H9 (cell line): ENCODE results near the gene SMC5. TPM values are rescaled to one million over a fixed set of nuclear protein-coding genes. Genes with fewer than 3 reads are reported as not detected.

Experiments
- DNase-seq: peaks from one replicate; pipeline ENCODE4 v3.0.0-alpha.2; 2017
- H2AFZ ChIP-seq: one replicate; pipeline ENCODE4 v1.6.1; 2013; ENCODE audit warnings: mild to moderate bottlenecking, low read length, control low read depth, moderate library complexity
- H2AK5ac ChIP-seq: 2 replicates; pipeline ENCODE4 v1.6.1; 2013; ENCODE audit warnings: low read length, control low read depth, mixed read lengths; ENCODE audit not compliant: insufficient read length
- H2BK120ac ChIP-seq: one replicate; pipeline ENCODE4 v1.6.1; 2013; ENCODE audit warnings: low read depth, mild to moderate bottlenecking, low read length, control low read depth, inconsistent platforms; ENCODE audit not compliant: poor library complexity, severe bottlenecking
- H2BK12ac ChIP-seq: 2 replicates; pipeline ENCODE4 v1.6.1; 2013; ENCODE audit warnings: low read length, control low read depth, mixed read lengths, low read depth; ENCODE audit not compliant: insufficient read length
- H2BK15ac ChIP-seq: 2 replicates; pipeline ENCODE4 v1.6.1; 2013; ENCODE audit warnings: low read depth, low read length, control low read depth
- H2BK20ac ChIP-seq: one replicate; pipeline ENCODE4 v1.6.1; 2013; ENCODE audit warnings: low read depth, mild to moderate bottlenecking, low read length, control low read depth, inconsistent platforms; ENCODE audit not compliant: poor library complexity, severe bottlenecking
- H2BK5ac ChIP-seq: 2 replicates; pipeline ENCODE4 v1.6.1; 2013; ENCODE audit warnings: low read length, control low read depth, mixed read lengths; ENCODE audit not compliant: insufficient read length
- H3K14ac ChIP-seq: 2 replicates; pipeline ENCODE4 v1.6.1; 2013; ENCODE audit warnings: low read length, control low read depth; ENCODE audit not compliant: insufficient read depth
- H3K18ac ChIP-seq: 2 replicates; pipeline ENCODE4 v1.6.1; 2013; ENCODE audit warnings: low read depth, mild to moderate bottlenecking, mixed read lengths, low read length, control low read depth; ENCODE audit not compliant: insufficient read length
- H3K23ac ChIP-seq: 2 replicates; pipeline ENCODE4 v1.6.1; 2013; ENCODE audit warnings: low read length, control low read depth, mixed read lengths, low read depth; ENCODE audit not compliant: insufficient read length
- H3K23me2 ChIP-seq: 2 replicates; pipeline ENCODE4 v1.6.1; 2013; ENCODE audit warnings: low read depth, mild to moderate bottlenecking, mixed read lengths, low read length, control low read depth; ENCODE audit not compliant: insufficient read length, poor library complexity, severe bottlenecking
- H3K27ac ChIP-seq: 2 replicates; pipeline ENCODE4 v1.5.1; 2013; ENCODE audit warnings: low read length, control low read depth, mixed read lengths, low read depth; ENCODE audit not compliant: insufficient read length
- H3K27me3 ChIP-seq: 2 replicates; pipeline ENCODE4 v1.6.1; 2013; ENCODE audit warnings: low read length, control low read depth, inconsistent platforms; ENCODE audit not compliant: insufficient read depth
- H3K4ac ChIP-seq: 2 replicates; pipeline ENCODE4 v1.6.1; 2013; ENCODE audit warnings: low read depth, mild to moderate bottlenecking, control low read depth, inconsistent platforms, low read length, moderate library complexity
- H3K4me1 ChIP-seq: 2 replicates; pipeline ENCODE4 v1.6.1; 2013; ENCODE audit warnings: low read length, control low read depth, inconsistent platforms; ENCODE audit not compliant: insufficient read depth
- H3K4me2 ChIP-seq: 2 replicates; pipeline ENCODE4 v1.6.1; 2013; ENCODE audit warnings: low read length, control low read depth, mixed read lengths; ENCODE audit not compliant: insufficient read length, insufficient read depth
- H3K56ac ChIP-seq: 2 replicates; pipeline ENCODE4 v1.6.1; 2013; ENCODE audit warnings: low read depth, mild to moderate bottlenecking, mixed read lengths, low read length, control low read depth; ENCODE audit not compliant: insufficient read length
- H3K79me1 ChIP-seq: 2 replicates; pipeline ENCODE4 v1.6.1; 2013; ENCODE audit warnings: low read depth, mild to moderate bottlenecking, moderate library complexity, low read length, control low read depth, inconsistent platforms; ENCODE audit not compliant: insufficient read depth, poor library complexity, severe bottlenecking
- H3K79me2 ChIP-seq: 2 replicates; pipeline ENCODE4 v1.6.1; 2013; ENCODE audit warnings: low read length, control low read depth, inconsistent platforms; ENCODE audit not compliant: insufficient read depth
- H3K9ac ChIP-seq: 2 replicates; pipeline ENCODE4 v1.6.1; 2013; ENCODE audit warnings: low read length, control low read depth, mixed read lengths; ENCODE audit not compliant: insufficient read length; ENCODE audit errors: extremely low read depth
- H3K9me3 ChIP-seq: one replicate; pipeline ENCODE4 v1.6.1; 2013; ENCODE audit warnings: low read depth, low read length, inconsistent platforms; ENCODE audit not compliant: control insufficient read depth
- H3T11ph ChIP-seq: one replicate; pipeline ENCODE4 v1.6.1; 2013; ENCODE audit warnings: mild to moderate bottlenecking, low read length, control low read depth, inconsistent platforms
- H4K20me1 ChIP-seq: one replicate; pipeline ENCODE4 v1.6.1; 2013; ENCODE audit not compliant: control insufficient read depth, insufficient read length, insufficient read depth
- H4K5ac ChIP-seq: 2 replicates; pipeline ENCODE4 v1.6.1; 2013; ENCODE audit warnings: low read depth, mild to moderate bottlenecking, mixed read lengths, low read length, control low read depth; ENCODE audit not compliant: insufficient read length
- H4K8ac ChIP-seq: replicated peaks from 2 replicates; pipeline ENCODE4 v1.6.1; 2013; ENCODE audit warnings: low read length, control low read depth, mixed read lengths, low read depth; ENCODE audit not compliant: insufficient read length
- H4K91ac ChIP-seq: 2 replicates; pipeline ENCODE4 v1.6.1; 2013; ENCODE audit warnings: low read depth, mild to moderate bottlenecking, moderate library complexity, mixed read lengths, low read length, control low read depth; ENCODE audit not compliant: insufficient read length
- H3K27ac Mint-ChIP-seq, 3 experiments: 2 replicates in 2 of 3; 3 replicates in 1 of 3; pipeline ENCODE4 v1.8.0; 2020 to 2021; ENCODE audit warnings: mixed read lengths in 3 of 3, mild to moderate bottlenecking in 1 of 3, moderate library complexity in 1 of 3
- H3K27me3 Mint-ChIP-seq: 2 replicates; pipeline ENCODE4 v1.8.0; 2021; ENCODE audit warnings: low read depth, mild to moderate bottlenecking, moderate library complexity, mixed read lengths
- H3K36me3 Mint-ChIP-seq, 3 experiments: 2 replicates in 2 of 3; 3 replicates in 1 of 3; pipeline ENCODE4 v1.8.0; 2020 to 2021; ENCODE audit warnings: low read depth in 3 of 3, mixed read lengths in 3 of 3; ENCODE audit not compliant: insufficient read depth in 1 of 3
- H3K4me1 Mint-ChIP-seq, 2 experiments: 2 replicates each; pipeline ENCODE4 v1.8.0; 2020; ENCODE audit warnings: mixed read lengths in 2 of 2
- H3K4me3 Mint-ChIP-seq, 2 experiments: 2 replicates in 1 of 2; 3 replicates in 1 of 2; pipeline ENCODE4 v1.8.0; 2020 to 2021; ENCODE audit warnings: mild to moderate bottlenecking in 2 of 2, mixed read lengths in 2 of 2, moderate library complexity in 1 of 2
- H3K9me3 Mint-ChIP-seq, 2 experiments: 2 replicates in 1 of 2; 3 replicates in 1 of 2; pipeline ENCODE4 v1.8.0; 2020; ENCODE audit warnings: mild to moderate bottlenecking in 2 of 2, mixed read lengths in 2 of 2, moderate library complexity in 1 of 2
- CTCF ChIP-seq: fragments of 200-600 bp; sonication (generic); conservative IDR thresholded peaks from 3 replicates; pipeline ENCODE4 v1.8.0; 2021; ENCODE audit warnings: antibody characterized with exemption, mild to moderate bottlenecking
- WGBS: extraction: QIAGEN DNeasy Blood & Tissue Kit; methylation state at CpG from one replicate; pipeline ENCODE4 v1.1.7; 2013; ENCODE audit warnings: missing lambda C conversion rate, low lambda C conversion rate, mixed read lengths; ENCODE audit not compliant: insufficient read length; ENCODE audit errors: extremely low coverage; 5-methylcytosine and 5-hydroxymethylcytosine counted together
- total RNA-seq: library from RNA; stranded (reverse); gene quantifications from 2 replicates; pipeline ENCODE4 v1.2.1, GENCODE V29; 2021

SMC5 gene
- total RNA-seq, 1 experiment from 2014 or later, result 29.6 TPM

- no peak for TF ChIP-seq CTCF
- Histone ChIP-seq H4K5ac (no peak overlapping the region), H3K23ac (no peak overlapping the region), H3T11ph (no peak overlapping the region), H3K4ac (no peak overlapping the region), H3K56ac (no peak overlapping the region), H3K79me2 (no peaks in the 10 kb centered on the region), H3K9me3 (no peaks in the 10 kb centered on the region), H3K4me2 (no peak overlapping the region), H3K23me2 (no peaks in the 10 kb centered on the region), H3K27me3 (no peaks in the 10 kb centered on the region), H2BK5ac (no peak overlapping the region), H2BK12ac (no peak overlapping the region), H3K79me1 (no peaks in the 10 kb centered on the region), H3K18ac (no peak overlapping the region), H4K8ac (no peak overlapping the region), H4K91ac (no peak overlapping the region), H3K4me1 (peaks cover 7% of the 10 kb centered on the region), H2BK120ac (no peak overlapping the region), H2BK20ac (no peak overlapping the region), H4K20me1 (no peaks in the 10 kb centered on the region), H2AK5ac (no peak overlapping the region), H2BK15ac (no peak overlapping the region), H3K9ac (no peak overlapping the region), H3K14ac (no peak overlapping the region; the same call in 1 of the 2 replicates), H3K27ac (no peak overlapping the region), H2AFZ (no peak overlapping the region)
- H3K9me3 Mint-ChIP-seq, result no peaks in the 10 kb centered on the region
- no peak for DNase-seq
- H3K27ac Mint-ChIP-seq, result no peak overlapping the region
- H3K4me3 Mint-ChIP-seq, result no peak overlapping the region
- H3K27me3 Mint-ChIP-seq, result peaks cover 15% of the 10 kb centered on the region
- no CpG with 5 or more reads among the region's 2 CpGs for WGBS
- no peaks in the 10 kb centered on the region for H3K36me3 Mint-ChIP-seq
- peaks cover 20% of the 10 kb centered on the region in 2 experiments for H3K4me1 Mint-ChIP-seq
These were observed 145.5 kb downstream of the SMC5 start for GRCh38 chr9:70404261-70404660.

Other genes starting within 250 kb of the SMC5 start
- 4.6 TPM in 2 replicates for gene MAMDC2, start 215.1 kb upstream of the SMC5 start, total RNA-seq
- gene KLF9, start 155.7 kb downstream of the SMC5 start, total RNA-seq, result 0.18 and 0.26 TPM in 2 replicates